Subcutaneous adipose tissue (tissue), 4 donors: ENCODE measurements around the gene BOLL. TPM values are rescaled to one million over a fixed set of nuclear protein-coding genes. Genes with fewer than 3 reads are reported as not detected.

Experiments used
- total RNA-seq, 4 donors: library from RNA; depleted of rRNA; stranded (reverse); fragments of >200 nt; gene quantifications; one replicate each; pipeline ENCODE4 v1.1.0, GENCODE V29; 2016
- TF ChIP-seq, protein P1 (sequence below): fragments of 450-650 bp; IDR thresholded peaks from one replicate; pipeline ENCODE4 v1.5.1; 2016; ENCODE audit warnings: low read depth, mild to moderate bottlenecking, control low read depth, antibody characterized with exemption, moderate library complexity

Gene BOLL
- total RNA-seq, 4 donors from 2014 or later: not detected

DNA sequence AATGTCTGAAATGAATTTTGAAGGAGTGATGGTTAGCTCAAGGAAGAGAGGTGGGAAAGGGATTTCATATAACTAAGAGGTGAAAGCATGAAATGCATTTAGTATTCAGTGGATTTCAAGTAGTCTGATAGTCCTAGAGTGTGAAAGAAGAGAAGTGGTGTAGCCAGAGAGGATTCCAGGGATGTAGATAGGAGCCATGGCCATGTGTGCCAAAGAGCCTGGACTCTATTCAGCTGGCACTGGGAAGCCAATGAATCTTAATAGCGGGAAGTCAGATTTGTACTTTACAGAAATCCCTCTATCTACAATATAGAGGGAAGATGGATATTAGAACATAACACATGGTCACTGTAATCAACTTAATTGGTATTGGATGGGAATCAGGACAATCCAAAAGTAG is 8.3 kb upstream of the BOLL start:
- TF ChIP-seq, protein P1, sequence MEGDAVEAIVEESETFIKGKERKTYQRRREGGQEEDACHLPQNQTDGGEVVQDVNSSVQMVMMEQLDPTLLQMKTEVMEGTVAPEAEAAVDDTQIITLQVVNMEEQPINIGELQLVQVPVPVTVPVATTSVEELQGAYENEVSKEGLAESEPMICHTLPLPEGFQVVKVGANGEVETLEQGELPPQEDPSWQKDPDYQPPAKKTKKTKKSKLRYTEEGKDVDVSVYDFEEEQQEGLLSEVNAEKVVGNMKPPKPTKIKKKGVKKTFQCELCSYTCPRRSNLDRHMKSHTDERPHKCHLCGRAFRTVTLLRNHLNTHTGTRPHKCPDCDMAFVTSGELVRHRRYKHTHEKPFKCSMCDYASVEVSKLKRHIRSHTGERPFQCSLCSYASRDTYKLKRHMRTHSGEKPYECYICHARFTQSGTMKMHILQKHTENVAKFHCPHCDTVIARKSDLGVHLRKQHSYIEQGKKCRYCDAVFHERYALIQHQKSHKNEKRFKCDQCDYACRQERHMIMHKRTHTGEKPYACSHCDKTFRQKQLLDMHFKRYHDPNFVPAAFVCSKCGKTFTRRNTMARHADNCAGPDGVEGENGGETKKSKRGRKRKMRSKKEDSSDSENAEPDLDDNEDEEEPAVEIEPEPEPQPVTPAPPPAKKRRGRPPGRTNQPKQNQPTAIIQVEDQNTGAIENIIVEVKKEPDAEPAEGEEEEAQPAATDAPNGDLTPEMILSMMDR: no peak

DNA sequence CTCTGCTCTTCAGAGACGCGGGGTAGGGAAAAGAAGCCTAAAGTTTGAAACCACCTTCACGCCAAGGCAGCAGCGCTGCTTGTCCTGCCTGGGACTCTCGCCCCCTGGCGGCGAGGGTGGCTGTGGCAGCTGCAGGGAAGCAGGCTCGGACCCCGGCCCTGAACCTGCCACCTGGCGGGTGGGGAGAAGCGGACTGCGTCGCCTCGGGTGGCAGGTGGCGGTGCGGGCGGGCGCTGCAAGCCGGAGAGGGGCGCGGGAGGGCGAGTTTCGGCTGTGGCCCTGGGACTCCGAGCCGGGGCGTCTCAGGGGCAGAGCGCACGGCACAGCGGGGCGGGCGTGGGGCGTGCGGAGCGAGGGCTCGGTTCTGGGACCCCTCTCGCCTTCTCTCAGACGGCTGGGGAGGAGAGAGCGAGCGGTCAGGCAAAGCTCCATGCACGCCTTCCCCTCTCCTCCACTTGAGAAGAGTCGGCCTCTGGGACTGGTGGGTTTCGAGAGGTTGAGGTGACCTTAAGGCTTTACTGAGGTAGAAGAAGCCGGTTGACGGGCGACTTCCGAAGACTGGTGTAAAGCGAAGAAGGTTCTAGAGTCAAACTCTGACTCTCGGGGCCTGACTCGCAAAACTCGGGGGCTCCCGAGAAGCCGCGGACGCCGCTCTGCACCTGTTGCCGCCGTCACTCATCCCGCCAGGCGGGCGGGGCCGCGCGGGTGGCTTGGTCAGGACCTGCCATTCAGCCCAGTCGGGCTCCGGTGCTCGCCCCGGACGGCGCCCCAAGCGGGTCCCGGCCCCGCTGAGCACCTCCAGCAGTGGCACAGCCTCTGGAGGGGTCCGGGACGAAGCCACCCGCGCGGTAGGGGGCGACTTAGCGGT is 1.1 kb upstream of the BOLL start:
- TF ChIP-seq, protein P1: no peak

DNA sequence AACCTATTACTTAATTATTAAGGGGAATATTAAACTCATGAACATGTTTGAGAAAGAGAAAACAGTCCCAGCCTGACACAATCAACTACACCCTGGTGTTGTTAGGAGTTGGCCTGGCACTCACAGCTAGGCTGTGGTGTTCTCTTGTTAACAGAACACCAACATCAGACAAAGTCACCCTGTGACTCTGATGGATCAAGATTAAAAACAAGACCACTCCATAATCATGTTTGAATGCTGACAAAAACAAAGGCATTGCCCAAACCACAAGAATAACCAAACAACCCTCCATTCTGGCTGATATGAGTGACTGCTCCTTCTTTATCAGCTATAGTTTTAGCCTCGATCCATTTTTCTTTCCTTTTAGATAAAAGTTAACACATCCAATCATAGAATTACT is 3.0 kb downstream of the BOLL start:
- TF ChIP-seq, protein P1: no peak

DNA sequence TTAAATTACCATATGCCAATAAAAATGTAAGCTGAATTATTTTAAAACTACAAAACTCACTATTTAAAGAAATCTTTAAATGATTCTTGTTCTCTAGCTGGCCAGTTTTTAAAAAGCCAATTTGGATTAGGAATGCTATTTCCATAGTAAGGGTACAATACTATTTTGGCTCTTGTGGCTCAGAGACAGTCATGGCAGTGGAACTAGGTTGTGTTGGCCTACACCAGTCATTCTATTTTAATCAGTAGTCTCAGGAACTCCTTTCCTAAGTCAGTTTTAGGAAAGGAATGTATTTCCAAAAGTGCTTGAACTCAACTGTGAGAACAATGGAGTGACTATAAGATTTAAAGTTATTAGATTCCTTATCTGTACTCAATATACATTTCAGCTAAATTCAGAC is 5.9 kb downstream of the BOLL start:
- TF ChIP-seq, protein P1: no peak

DNA sequence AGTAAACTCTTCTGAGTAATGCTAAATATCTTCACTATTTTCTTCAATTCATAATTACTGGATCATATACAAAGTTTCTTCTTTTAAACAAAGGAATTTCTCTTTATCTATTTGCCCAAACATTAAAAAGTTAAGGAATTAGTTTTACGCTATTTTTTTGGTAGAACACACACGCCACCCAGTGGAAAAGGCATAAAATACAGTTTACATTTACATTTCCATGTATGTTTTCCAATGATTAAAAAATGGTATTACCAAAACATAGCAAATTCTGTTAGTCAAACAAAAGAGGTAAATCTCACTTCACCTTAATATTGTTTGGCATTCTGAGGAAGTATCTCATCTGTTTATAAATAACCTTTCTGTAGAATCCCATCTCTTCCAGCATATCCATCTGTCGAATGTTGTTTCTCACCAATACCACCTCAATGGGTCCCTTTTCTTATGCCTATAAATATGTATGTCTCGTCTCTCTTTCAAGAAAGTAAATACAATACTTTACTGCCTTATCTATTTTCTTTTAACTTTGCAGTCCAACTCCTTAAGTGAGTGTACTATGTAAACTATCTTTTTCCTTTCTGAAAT is 7.2 kb downstream of the BOLL start:
- TF ChIP-seq, protein P1: no peak

DNA sequence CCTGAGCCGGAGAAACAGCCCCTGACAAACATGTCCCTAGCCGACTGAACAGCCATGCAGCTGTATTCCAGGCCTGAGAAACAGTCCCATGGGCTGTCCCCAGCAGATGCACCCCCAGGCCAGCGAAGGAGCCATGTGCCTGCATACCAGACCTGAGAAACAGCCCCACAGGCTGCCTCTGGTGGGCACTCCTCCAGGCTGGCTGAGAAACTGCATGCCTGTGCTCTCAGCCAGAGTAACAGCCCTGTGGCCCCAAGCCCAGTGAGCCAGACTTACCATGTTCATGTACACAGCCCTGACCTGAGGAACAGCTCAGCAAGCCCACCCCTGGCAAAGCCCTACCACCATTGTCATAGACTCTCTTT is 24.8 kb downstream of the BOLL start:
- TF ChIP-seq, protein P1: no peak

DNA sequence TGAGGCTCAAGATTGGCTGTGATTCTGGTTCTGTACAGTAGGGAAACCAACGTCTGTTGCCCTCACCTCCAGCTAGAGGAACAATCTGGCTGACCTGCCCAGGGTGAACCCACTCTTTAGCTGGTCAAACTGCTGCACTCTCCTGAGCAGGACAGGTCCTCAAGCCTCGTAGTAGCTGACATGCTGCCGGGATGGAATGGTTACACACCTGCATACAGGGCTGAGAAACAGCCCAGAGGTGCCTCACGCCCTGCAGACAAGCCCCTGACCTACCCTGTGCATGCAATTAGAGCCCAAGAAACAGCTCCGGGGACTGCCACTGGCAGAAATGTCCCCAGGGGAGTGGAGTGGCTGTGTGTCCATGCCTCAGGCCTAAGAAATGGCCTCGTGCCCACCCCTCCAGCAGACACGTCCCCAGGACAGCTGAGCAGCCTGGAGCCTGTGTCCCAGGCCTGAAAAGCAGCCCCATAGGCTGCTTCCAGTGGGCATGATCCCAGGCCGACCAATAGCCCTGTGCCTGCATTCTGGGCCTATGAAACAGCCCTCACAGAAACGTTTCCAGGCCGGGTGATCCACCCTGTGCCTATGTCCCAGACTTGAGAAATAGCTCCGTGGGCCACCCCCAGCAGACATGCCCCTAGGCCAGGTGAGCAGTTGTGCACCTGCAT is 25.4 kb downstream of the BOLL start:
- TF ChIP-seq, protein P1: no peak
